Activated naive CD4-positive, alpha-beta T cell treated with anti-CD3 and anti-CD28 coated beads, Interleukin-2, amount 50 U/mL, for 24 hours (primary cell): ENCODE data around the gene GOLGA2.
A peak's percentile ranks its signal among the peaks of the same experiment; 100 is the strongest.

Source experiments
- H3K27ac Mint-ChIP-seq: one replicate; pipeline ENCODE4 v1.8.0; 2021; ENCODE audit warnings: mild to moderate bottlenecking, mixed read lengths
- H3K27me3 Mint-ChIP-seq: one replicate; pipeline ENCODE4 v1.8.0; 2021; ENCODE audit warnings: mixed read lengths
- H3K36me3 Mint-ChIP-seq: one replicate; pipeline ENCODE4 v1.8.0; 2021; ENCODE audit warnings: mixed read lengths
- H3K4me1 Mint-ChIP-seq: one replicate; pipeline ENCODE4 v1.8.0; 2021; ENCODE audit warnings: mixed read lengths
- H3K4me3 Mint-ChIP-seq: one replicate; pipeline ENCODE4 v1.8.0; 2021; ENCODE audit warnings: mild to moderate bottlenecking, mixed read lengths
- H3K9me3 Mint-ChIP-seq: one replicate; pipeline ENCODE4 v1.8.0; 2021; ENCODE audit warnings: mixed read lengths

The GOLGA2 gene

GRCh38 chr9:128276574-128277270 is 915 bp upstream of the GOLGA2 start:
- Mint-ChIP-seq H3K4me1 (peaks cover 37% of the 10 kb centered on the region), H3K4me3 (peak overlapping the region; percentile 95), H3K27ac (peak overlapping the region; percentile 94), H3K27me3 (no peaks in the 10 kb centered on the region), H3K9me3 (no peaks in the 10 kb centered on the region), H3K36me3 (peaks cover 4% of the 10 kb centered on the region)

DNA sequence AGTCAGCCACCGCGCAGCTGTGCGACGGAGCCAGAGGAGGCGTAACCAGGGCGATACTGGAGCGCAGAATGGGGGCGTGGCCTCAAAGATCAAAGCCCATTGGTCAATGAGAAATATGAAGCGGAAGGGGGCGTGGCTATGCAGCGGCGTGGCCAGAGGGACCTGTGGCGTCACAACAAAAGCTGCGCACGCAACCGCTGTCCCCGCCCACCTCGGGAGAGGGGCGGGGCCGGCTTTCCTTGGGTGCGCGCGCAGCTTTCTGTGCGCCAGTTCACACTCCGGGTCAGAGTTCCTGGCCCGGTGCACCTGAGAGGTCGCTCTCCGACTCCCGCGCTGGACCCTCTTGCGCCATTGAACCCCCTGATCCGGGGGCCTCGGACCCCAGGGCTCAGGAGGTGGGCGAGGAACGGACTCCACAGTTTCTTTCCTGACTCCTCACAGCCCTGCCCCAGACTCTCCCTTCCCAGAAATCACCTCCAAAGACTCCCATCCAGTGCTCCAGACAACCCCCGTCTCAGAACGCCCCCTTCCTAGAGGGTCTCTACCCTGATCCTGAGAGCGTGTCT is 284 bp upstream of the GOLGA2 start, which contains the start of gene SWI5:
SWI5 (plus strand) TSS at position 269 of the 566 bp plus-strand sequence.
- H3K36me3 Mint-ChIP-seq, result peaks cover 6% of the 10 kb centered on the region
- peak within 1 kb of the TSS; percentile 94 for H3K27ac Mint-ChIP-seq
- peaks cover 37% of the 10 kb centered on the region for H3K4me1 Mint-ChIP-seq
- peak within 1 kb of the TSS; percentile 95 for H3K4me3 Mint-ChIP-seq
- H3K9me3 Mint-ChIP-seq, result no peaks in the 10 kb centered on the region
- H3K27me3 Mint-ChIP-seq, result no peaks in the 10 kb centered on the region

- peaks cover 6% of the 10 kb centered on the region for H3K36me3 Mint-ChIP-seq
- no peak overlapping the region for H3K27ac Mint-ChIP-seq
- no peaks in the 10 kb centered on the region for H3K9me3 Mint-ChIP-seq
- no peaks in the 10 kb centered on the region for H3K27me3 Mint-ChIP-seq
- H3K4me1 Mint-ChIP-seq, result peaks cover 32% of the 10 kb centered on the region
- H3K4me3 Mint-ChIP-seq, result peak overlapping the region; percentile 95
Measured at GRCh38 chr9:128274245-128274644, 1.6 kb downstream of the GOLGA2 start.

DNA sequence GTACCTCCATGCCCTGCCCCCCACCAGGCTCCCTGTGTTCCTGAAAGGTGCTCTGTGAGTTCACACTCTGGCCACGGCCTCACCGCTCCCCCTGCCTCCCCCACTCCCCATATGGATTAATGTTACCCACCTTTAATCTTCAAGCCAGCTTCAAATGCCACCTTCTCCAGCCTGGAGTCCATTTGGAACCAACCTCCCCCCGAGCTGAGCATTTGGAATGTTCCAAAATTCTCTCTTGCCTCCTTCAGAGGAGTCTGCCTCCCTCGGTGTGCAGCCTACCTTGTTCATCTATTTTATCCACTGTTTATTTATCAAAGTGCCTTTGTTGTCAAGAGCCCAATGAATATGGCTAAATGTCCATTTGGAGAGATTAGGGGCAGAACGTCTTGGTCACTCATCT is 4.3 kb downstream of the GOLGA2 start:
- Mint-ChIP-seq H3K9me3 (no peaks in the 10 kb centered on the region), H3K36me3 (peaks cover 7% of the 10 kb centered on the region), H3K27ac (no peak overlapping the region), H3K27me3 (no peaks in the 10 kb centered on the region), H3K4me1 (peaks cover 20% of the 10 kb centered on the region), H3K4me3 (no peak overlapping the region)

GRCh38 chr9:128271112-128271511 is 4.7 kb downstream of the GOLGA2 start:
- Mint-ChIP-seq H3K9me3 (no peaks in the 10 kb centered on the region), H3K27ac (no peak overlapping the region), H3K27me3 (no peaks in the 10 kb centered on the region), H3K36me3 (peaks cover 7% of the 10 kb centered on the region), H3K4me1 (peaks cover 17% of the 10 kb centered on the region), H3K4me3 (no peak overlapping the region)

- Mint-ChIP-seq H3K4me3 (no peak overlapping the region), H3K36me3 (peaks cover 9% of the 10 kb centered on the region), H3K9me3 (no peaks in the 10 kb centered on the region), H3K27ac (no peak overlapping the region), H3K27me3 (no peaks in the 10 kb centered on the region), H3K4me1 (no peaks in the 10 kb centered on the region)
Measured at GRCh38 chr9:128266868-128267590, 8.8 kb downstream of the GOLGA2 start.

DNA sequence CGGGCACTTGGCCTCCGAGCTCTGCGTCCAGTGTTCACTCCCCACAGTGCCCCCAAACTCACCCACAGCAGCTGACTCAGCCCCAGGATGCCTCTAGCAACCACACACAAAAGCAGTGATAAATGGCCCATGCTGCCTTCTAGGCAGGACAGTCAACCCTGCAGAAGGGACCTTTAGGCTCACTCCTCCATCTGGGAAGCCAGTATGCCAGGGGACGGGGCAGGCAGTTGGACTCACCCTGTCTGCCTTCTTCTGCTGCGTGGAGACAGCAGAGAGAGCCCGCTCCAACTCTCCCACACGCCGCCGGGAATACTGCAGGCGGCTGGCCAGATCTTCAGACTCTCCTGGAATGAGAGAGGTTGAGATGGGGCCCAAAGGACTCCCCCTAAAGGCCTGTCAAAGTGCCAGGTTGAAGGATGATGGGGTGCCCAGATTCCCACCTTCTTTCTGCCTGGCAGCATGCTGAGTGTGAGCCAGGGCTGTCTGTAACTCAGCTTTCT is 10.4 kb downstream of the GOLGA2 start:
- Mint-ChIP-seq H3K9me3 (no peaks in the 10 kb centered on the region), H3K36me3 (peaks cover 10% of the 10 kb centered on the region), H3K4me1 (no peaks in the 10 kb centered on the region), H3K4me3 (no peak overlapping the region), H3K27ac (no peak overlapping the region), H3K27me3 (no peaks in the 10 kb centered on the region)

DNA sequence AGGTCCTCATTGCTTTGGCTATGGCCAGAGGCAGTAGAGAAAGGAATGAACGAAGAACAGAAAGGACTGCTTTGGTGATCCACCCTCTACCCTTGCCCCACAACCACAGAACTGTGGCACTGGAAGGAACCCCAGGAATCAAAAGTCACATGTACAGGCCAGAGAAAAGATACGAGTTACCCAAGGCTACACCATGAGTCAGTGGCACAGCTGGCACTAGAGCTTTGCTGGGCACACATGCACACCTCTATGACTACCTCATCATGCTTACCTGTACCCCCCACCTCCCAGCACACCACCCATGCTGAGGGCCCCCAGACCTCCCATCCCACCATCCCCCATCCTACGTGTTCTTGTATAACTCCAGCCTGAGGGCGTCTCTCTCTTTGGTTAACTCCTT is 13.1 kb downstream of the GOLGA2 start:
- Mint-ChIP-seq H3K9me3 (no peaks in the 10 kb centered on the region), H3K36me3 (peaks cover 13% of the 10 kb centered on the region), H3K4me1 (no peaks in the 10 kb centered on the region), H3K27ac (no peak overlapping the region), H3K27me3 (no peaks in the 10 kb centered on the region), H3K4me3 (no peak overlapping the region)

DNA sequence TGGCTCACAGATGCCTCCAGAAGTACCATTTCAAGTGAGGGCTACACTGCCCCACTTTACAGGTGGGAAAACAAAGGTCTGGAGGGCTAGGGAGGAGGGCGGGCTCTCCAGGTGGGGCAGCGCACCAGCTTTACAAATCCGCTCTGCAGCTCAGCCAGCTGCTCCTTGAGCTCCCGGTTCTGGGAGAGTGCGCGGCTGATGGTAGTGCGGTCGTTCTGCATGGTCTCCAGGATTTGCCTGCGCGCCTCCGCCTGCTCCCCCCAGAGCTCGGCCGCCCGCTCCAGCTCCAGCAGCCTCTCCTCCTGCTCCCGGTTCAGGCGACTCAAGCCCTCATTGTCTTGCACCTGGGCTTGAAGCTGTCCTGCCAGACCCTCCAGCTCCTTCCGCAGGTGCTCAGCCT is 15.5 kb downstream of the GOLGA2 start:
- no peaks in the 10 kb centered on the region for H3K27me3 Mint-ChIP-seq

GRCh38 chr9:128259156-128259555 is 16.7 kb downstream of the GOLGA2 start:
- H3K36me3 Mint-ChIP-seq, result peaks cover 14% of the 10 kb centered on the region
- H3K27ac Mint-ChIP-seq, result no peak overlapping the region

More for the DNA sequence above, 15.5 kb downstream of the GOLGA2 start:
- Mint-ChIP-seq H3K4me3 (no peak overlapping the region), H3K4me1 (no peaks in the 10 kb centered on the region), H3K36me3 (peaks cover 14% of the 10 kb centered on the region), H3K27ac (no peak overlapping the region), H3K9me3 (no peaks in the 10 kb centered on the region)

DNA sequence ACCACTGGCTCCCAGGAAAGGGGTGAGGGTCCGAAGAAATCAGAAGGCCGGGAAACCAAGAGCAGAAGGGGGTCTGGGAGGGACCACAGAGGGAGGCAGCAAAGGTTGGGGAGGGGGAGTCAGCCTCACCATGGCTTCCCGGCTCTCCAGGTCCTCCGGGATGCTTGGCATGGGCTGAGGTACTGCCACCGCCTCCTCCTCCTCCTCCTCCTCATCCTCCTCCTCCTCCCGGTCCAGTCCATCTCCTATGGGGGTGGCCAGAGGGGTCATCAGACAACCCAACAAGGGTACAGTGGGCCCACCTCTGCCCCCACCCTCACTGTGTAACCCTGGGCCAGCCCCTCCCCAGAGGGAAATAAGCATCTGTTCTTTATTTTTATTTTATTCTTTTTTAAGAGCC is 17.5 kb downstream of the GOLGA2 start:
- Mint-ChIP-seq H3K36me3 (peaks cover 14% of the 10 kb centered on the region), H3K4me1 (no peaks in the 10 kb centered on the region), H3K9me3 (no peaks in the 10 kb centered on the region), H3K27ac (no peak overlapping the region), H3K27me3 (no peaks in the 10 kb centered on the region), H3K4me3 (no peak overlapping the region)

More at GRCh38 chr9:128259156-128259555, 16.7 kb downstream of the GOLGA2 start:
- Mint-ChIP-seq H3K27me3 (no peaks in the 10 kb centered on the region), H3K4me3 (no peak overlapping the region), H3K4me1 (no peaks in the 10 kb centered on the region), H3K9me3 (no peaks in the 10 kb centered on the region)

- H3K9me3 Mint-ChIP-seq, result no peaks in the 10 kb centered on the region
- no peaks in the 10 kb centered on the region for H3K27me3 Mint-ChIP-seq
- no peaks in the 10 kb centered on the region for H3K4me1 Mint-ChIP-seq
- H3K36me3 Mint-ChIP-seq, result peaks cover 14% of the 10 kb centered on the region
- no peak overlapping the region for H3K27ac Mint-ChIP-seq
- no peak overlapping the region for H3K4me3 Mint-ChIP-seq
Measured at GRCh38 chr9:128257907-128258306, 17.9 kb downstream of the GOLGA2 start.

- no peaks in the 10 kb centered on the region for H3K27me3 Mint-ChIP-seq
- H3K9me3 Mint-ChIP-seq, result no peaks in the 10 kb centered on the region
- H3K27ac Mint-ChIP-seq, result peak overlapping the region; percentile 55
- peaks cover 11% of the 10 kb centered on the region for H3K36me3 Mint-ChIP-seq
- H3K4me1 Mint-ChIP-seq, result no peaks in the 10 kb centered on the region
- H3K4me3 Mint-ChIP-seq, result no peak overlapping the region
Measured at GRCh38 chr9:128257086-128257825, 18.6 kb downstream of the GOLGA2 start.

DNA sequence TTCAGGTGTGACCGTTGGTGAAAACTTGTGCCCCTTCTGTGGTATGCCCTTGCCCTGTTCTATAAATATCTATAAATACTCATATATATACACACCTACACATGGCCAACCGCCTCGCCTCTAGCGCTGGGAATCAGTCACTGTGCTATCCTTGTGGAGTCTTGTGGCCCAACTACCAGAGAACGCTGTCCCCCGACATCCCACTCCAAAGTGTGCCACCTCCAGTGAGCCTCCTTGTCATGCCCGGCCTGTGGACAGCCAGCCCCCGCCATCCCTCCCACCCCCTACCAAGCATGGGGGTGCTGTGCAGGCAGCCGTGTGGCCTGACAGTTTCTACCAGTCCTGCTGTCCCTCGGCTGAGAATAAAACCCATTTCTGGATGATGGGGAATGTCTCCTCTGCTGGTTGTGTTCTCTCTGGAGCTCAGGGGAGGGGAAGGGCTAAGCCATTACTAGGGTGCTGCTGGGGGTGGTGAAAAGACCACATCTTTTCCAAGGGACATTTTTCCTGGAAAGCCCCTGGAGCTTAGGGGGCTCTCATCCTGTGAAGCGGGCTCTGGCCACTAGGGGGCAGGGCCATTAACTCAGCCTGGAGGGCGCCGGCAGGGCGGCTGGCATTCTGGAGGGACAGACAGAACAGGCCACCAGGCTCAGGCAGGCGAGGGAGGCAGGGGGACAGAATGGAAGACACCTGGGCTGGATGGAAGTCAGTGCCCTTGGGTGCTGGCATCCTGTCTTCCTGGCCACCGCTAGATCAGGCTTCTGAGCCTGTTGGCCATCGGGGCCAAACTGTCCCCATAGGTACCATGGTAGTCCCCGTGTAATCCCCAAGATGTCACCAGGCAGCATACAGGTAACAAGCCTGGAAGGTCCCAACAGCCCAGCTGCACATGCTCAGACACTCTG is 20.7 kb downstream of the GOLGA2 start:
- Mint-ChIP-seq H3K27ac (no peak overlapping the region), H3K27me3 (no peaks in the 10 kb centered on the region), H3K4me3 (no peak overlapping the region), H3K4me1 (peaks cover 9% of the 10 kb centered on the region), H3K36me3 (peaks cover 5% of the 10 kb centered on the region), H3K9me3 (no peaks in the 10 kb centered on the region)

GRCh38 chr9:128254362-128254761 is 21.4 kb downstream of the GOLGA2 start:
- no peaks in the 10 kb centered on the region for H3K27me3 Mint-ChIP-seq
- no peak overlapping the region for H3K4me3 Mint-ChIP-seq
- H3K4me1 Mint-ChIP-seq, result peaks cover 12% of the 10 kb centered on the region
- no peaks in the 10 kb centered on the region for H3K9me3 Mint-ChIP-seq
- peaks cover 4% of the 10 kb centered on the region for H3K36me3 Mint-ChIP-seq
- H3K27ac Mint-ChIP-seq, result no peak overlapping the region
